ENCODE measurements around the gene GYS1.
"Not testable (repeated sequence)": the region's sequence is repeated elsewhere in the genome, so short reads cannot be mapped to it uniquely, and the experiment has no call there.

DNA sequence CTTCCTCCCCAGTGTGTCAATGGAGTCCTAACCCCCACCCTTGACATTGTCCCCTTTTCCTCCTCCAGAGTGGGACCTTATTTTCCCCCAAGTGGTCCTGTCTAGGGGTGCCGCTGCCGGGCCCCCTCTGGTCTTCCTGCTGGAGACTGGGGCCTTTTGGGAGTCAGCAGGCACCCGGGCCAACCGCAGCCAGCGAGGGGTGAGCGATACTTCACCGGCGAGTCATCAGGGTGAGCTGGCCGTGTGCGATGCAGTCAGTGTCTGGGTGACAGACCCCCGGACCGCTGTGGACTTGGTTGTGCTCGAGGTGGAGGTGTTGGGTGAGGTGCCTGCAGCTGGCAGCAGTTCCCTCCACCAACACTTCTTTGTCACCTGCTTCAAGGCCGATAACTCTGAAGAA is 36.6 kb upstream of the GYS1 start:
- not testable (repeated sequence) for TF ChIP-seq EP300, POLR2A (IDR thresholded peaks at IDR 0.05)
- TF ChIP-seq, protein P1, sequence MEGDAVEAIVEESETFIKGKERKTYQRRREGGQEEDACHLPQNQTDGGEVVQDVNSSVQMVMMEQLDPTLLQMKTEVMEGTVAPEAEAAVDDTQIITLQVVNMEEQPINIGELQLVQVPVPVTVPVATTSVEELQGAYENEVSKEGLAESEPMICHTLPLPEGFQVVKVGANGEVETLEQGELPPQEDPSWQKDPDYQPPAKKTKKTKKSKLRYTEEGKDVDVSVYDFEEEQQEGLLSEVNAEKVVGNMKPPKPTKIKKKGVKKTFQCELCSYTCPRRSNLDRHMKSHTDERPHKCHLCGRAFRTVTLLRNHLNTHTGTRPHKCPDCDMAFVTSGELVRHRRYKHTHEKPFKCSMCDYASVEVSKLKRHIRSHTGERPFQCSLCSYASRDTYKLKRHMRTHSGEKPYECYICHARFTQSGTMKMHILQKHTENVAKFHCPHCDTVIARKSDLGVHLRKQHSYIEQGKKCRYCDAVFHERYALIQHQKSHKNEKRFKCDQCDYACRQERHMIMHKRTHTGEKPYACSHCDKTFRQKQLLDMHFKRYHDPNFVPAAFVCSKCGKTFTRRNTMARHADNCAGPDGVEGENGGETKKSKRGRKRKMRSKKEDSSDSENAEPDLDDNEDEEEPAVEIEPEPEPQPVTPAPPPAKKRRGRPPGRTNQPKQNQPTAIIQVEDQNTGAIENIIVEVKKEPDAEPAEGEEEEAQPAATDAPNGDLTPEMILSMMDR (IDR thresholded peaks at IDR 0.05) = not testable (repeated sequence)

All from stomach (tissue), 4 donors.